ENCODE measurements around the gene CCDC157. TPM values are rescaled to one million over a fixed set of nuclear protein-coding genes. Genes with fewer than 3 reads are reported as not detected.

The CCDC157 gene
- total RNA-seq, 1 donor from 2014 or later, result 2.9 TPM

DNA sequence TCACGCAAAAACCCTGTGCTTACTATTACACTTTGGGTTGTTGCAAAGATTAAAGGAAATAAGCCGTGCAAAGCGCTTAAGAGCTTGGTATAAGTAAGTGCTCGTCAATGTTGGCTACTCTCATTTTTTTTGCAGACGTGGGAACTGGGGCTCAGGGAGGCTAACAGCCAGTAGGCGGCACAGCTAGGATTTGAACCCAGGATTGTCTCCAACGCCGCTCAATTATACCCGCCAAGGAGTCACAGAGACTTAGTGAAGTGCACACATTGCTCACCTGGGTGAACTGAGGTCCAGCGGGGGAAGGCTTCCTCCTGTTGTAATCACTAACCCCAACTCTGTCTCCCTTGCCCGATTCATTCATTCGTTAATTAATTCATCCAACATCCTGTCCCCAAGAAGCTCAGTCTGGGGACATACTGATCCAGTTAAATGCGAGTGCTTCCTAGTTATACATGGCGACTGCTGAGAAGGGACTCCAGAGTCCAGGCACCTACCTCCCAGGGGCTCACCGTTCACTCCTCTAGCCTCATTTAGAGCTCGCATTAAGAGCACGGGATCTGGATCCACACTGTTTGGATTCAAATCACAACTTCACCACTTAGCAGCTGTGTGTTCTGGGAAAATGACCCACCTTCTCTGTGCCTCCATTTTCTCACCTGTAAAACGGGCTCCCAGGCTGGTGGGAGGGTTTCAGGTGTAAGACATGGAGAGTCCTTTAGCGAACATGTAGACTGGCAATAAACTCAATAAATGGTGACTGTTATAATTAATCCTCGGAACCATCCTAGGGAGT lies 67.9 kb downstream of the CCDC157 start:
- H3K27me3 Mint-ChIP-seq, result no peaks in the 10 kb centered on the region
- H3K27ac Mint-ChIP-seq, result peak overlapping the region; percentile 96
- intact Hi-C loops (cut with micrococcal nuclease), result loop anchor here (1.0 to 10.0 kb wide), 7 partner anchors 167 to 1037 kb away; partner anchors contain the start of genes AP1B1, NF2, NIPSNAP1 and PES1
- ChIA-PET POLR2A (interaction anchor here (0.9 to 4.4 kb wide), 22 partner anchors 10 to 922 kb away, joined by 3 to 42 read pairs (median 5); partner anchors contain the start of genes ASCC2, CASTOR1, CCDC157 and PATZ1), CTCF (interaction anchor here (0.8 to 4.1 kb wide), 9 partner anchors 9 to 161 kb away, joined by 3 to 35 read pairs (median 4); partner anchors contain the start of genes CCDC157, RNF215 and SF3A1)
- H3K36me3 Mint-ChIP-seq (ENCODE audit: low read depth), result peaks cover 32% of the 10 kb centered on the region
- H3K4me3 Mint-ChIP-seq, result peak overlapping the region; percentile 97
- no peak for TF ChIP-seq CTCF (IDR thresholded peaks at IDR 0.05)
- no peak for DNase-seq
- peaks cover 47% of the 10 kb centered on the region for H3K4me1 Mint-ChIP-seq
- no peaks in the 10 kb centered on the region for H3K9me3 Mint-ChIP-seq
- ATAC-seq (ENCODE audit: low read depth), result no peak

GRCh38 chr22:30425327-30425615 lies 68.5 kb downstream of the CCDC157 start:
- intact Hi-C loops (cut with micrococcal nuclease), result loop anchor here (2.0 to 10.0 kb wide), 3 partner anchors 660 to 844 kb away; partner anchors contain the start of genes NF2, NIPSNAP1 and SMTN
- Mint-ChIP-seq H3K9me3 (no peaks in the 10 kb centered on the region), H3K4me1 (peaks cover 47% of the 10 kb centered on the region), H3K27ac (peak overlapping the region; percentile 87), H3K4me3 (peak overlapping the region; percentile 94), H3K27me3 (no peaks in the 10 kb centered on the region), H3K36me3 (ENCODE audit: low read depth) (peaks cover 35% of the 10 kb centered on the region)
- ChIA-PET POLR2A (interaction anchor here (0.9 to 4.4 kb wide), 9 partner anchors 10 to 921 kb away, joined by 3 to 42 read pairs (median 5); partner anchors contain the start of genes CASTOR1, CCDC157, PATZ1 and SEC14L2), CTCF (interaction anchor here (1.2 to 4.1 kb wide), 6 partner anchors 9 to 162 kb away, joined by 3 to 35 read pairs (median 6); no protein-coding TSS in a partner anchor)
- TF ChIP-seq CTCF (IDR thresholded peaks at IDR 0.05), result no peak
- DNase-seq (no peak), ATAC-seq (ENCODE audit: low read depth) (no peak)

DNA sequence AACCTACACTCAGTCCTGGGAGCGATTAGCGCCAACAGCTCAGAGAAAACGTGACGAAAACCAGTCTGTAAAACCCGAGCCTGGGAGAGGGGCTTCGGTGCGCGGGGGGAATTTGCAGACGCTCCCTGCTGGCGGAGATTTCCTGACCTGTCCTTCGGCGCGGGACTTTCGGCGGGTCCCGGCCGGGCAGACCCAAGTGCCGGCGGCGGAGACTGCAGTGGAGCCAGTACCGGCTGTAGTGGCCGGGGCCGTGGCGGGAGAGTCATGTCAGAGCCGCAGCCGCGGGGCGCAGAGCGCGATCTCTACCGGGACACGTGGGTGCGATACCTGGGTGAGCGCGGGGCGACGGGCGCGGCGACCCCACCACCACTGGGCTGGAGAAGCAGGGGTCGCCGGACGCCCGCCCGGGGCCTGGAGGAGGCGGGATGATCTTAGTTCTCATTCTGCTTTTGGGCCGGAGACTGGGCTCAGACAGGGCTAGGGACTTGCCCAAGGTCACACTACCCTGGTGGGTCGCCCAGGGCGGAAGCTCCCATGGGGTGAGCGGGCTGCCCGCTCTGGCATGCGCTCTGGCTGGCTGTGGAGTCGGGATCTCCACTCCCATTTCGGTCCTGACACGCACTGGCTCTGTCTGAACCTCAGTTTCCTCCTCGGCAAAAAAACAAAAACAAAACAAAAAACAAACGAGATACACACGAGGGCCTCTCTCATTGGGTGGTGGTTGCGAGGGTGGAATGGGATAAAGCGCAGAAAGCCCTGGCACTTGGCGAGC lies 69.0 kb downstream of the CCDC157 start, which contains the start of gene MTFP1:
TSS of gene MTFP1 (plus strand) at position 153 of the 772 bp plus-strand sequence. CDS start at position 265, 112 bp downstream.
- peaks cover 30% of the 10 kb centered on the region for H3K36me3 Mint-ChIP-seq (ENCODE audit: low read depth)
- intact Hi-C loops (cut with micrococcal nuclease), result loop anchor here (1.0 to 10.0 kb wide), 8 partner anchors 9 to 845 kb away; partner anchors contain the start of genes CASTOR1, NF2, NIPSNAP1 and SF3A1
- H3K9me3 Mint-ChIP-seq, result no peaks in the 10 kb centered on the region
- ChIA-PET CTCF (interaction anchor here (1.0 to 4.1 kb wide), 9 partner anchors 8 to 162 kb away, joined by 3 to 35 read pairs (median 4); partner anchors contain the start of gene SEC14L2), POLR2A (interaction anchor here (0.9 to 4.4 kb wide), 9 partner anchors 9 to 210 kb away, joined by 3 to 42 read pairs (median 5); partner anchors contain the start of genes CASTOR1, CCDC157, SEC14L2 and SF3A1)
- peaks cover 47% of the 10 kb centered on the region for H3K4me1 Mint-ChIP-seq
- ATAC-seq (ENCODE audit: low read depth) (no peak), DNase-seq (peak; percentile 51)
- H3K4me3 Mint-ChIP-seq, result peak within 1 kb of the TSS; percentile 97
- peak within 1 kb of the TSS; percentile 96 for H3K27ac Mint-ChIP-seq
- no peak for TF ChIP-seq CTCF (IDR thresholded peaks at IDR 0.05)
- no peaks in the 10 kb centered on the region for H3K27me3 Mint-ChIP-seq

Other genes with a start within 250 kb of the CCDC157 start
- gene LIF, start 110.2 kb upstream of the CCDC157 start, total RNA-seq, result 0.42 and 0.44 TPM in 2 replicates
- 1.0 and 1.7 TPM in 2 replicates for gene OSM, start 90.2 kb upstream of the CCDC157 start, total RNA-seq
- 2.4 and 3.5 TPM in 2 replicates for gene CASTOR1, start 67.5 kb upstream of the CCDC157 start, total RNA-seq
- 20.1 and 20.4 TPM in 2 replicates for gene TBC1D10A, start 30.1 kb upstream of the CCDC157 start, total RNA-seq
- 263 and 269 TPM in 2 replicates for gene SF3A1, start 113 bp upstream of the CCDC157 start, total RNA-seq
- 8.6 and 8.8 TPM in 2 replicates for gene RNF215, start 30.4 kb downstream of the CCDC157 start, total RNA-seq
- 0.40 and 0.42 TPM in 2 replicates for gene SEC14L2, start 40.0 kb downstream of the CCDC157 start, total RNA-seq
- gene MTFP1, start 68.8 kb downstream of the CCDC157 start, total RNA-seq, result 30.8 and 33.9 TPM in 2 replicates
- not detected in 2 replicates for gene SEC14L3, start 115.0 kb downstream of the CCDC157 start, total RNA-seq
- not detected in 2 replicates for gene SEC14L4, start 148.7 kb downstream of the CCDC157 start, total RNA-seq
- not detected in 2 replicates for gene SEC14L6, start 189.7 kb downstream of the CCDC157 start, total RNA-seq
- 0.27 TPM in 1 of 2 replicates, not detected in the other for gene GAL3ST1, start 217.7 kb downstream of the CCDC157 start, total RNA-seq
- gene PES1, start 234.9 kb downstream of the CCDC157 start, total RNA-seq, result 124 TPM in 2 replicates